ENCODE data around the gene CAPN13. TPM values are rescaled to one million over a fixed set of nuclear protein-coding genes. Genes with fewer than 3 reads are reported as not detected.
A peak's percentile ranks its signal among the peaks of the same experiment; 100 is the strongest.

CAPN13 gene
- total and polyA plus RNA-seq, 8 donors: 6.4 to 93.3 (median 44.3) TPM

- DNase-seq: peak in 1 of 2 donors; percentile 39
- no peaks in the 10 kb centered on the region for H3K4me1 ChIP-seq
- no peaks in the 10 kb centered on the region for H3K27me3 ChIP-seq
- no peak overlapping the region for H3K4me3 ChIP-seq
- intact Hi-C loops (cut with DNase I; ENCODE audit: low total_unique reads): no loop called here
- 78 to 91% (median 85%) methylated on average over 3 of the region's 3 CpGs for WGBS, 5 donors
- H3K36me3 ChIP-seq: no peaks in the 10 kb centered on the region
- H3K27ac ChIP-seq: no peak overlapping the region
- TF ChIP-seq POLR2A (IDR thresholded peaks at IDR 0.05) (no peak), POLR2AphosphoS5 (IDR thresholded peaks at IDR 0.05) (no peak), CTCF (IDR thresholded peaks at IDR 0.05) (no peak), EP300 (IDR thresholded peaks at IDR 0.05) (no peak)
- H3K9me3 ChIP-seq: peaks cover 0 to 9% (median 4%) of the 10 kb centered on the region in 4 donors
Observed at GRCh38 chr2:30826916-30827315, 19.7 kb upstream of the CAPN13 start.

GRCh38 chr2:30826481-30826880 is 19.2 kb upstream of the CAPN13 start:
- WGBS, 5 donors: 58 to 73% (median 71%) methylated on average over 2 of the region's 2 CpGs
- peak in 1 of 2 donors; percentile 46 for DNase-seq
- intact Hi-C loops (cut with DNase I; ENCODE audit: low total_unique reads): no loop called here

GRCh38 chr2:30823452-30823851 is 16.2 kb upstream of the CAPN13 start:
- Histone ChIP-seq H3K4me1 (no peaks in the 10 kb centered on the region), H3K9me3 (no peaks in the 10 kb centered on the region), H3K27me3 (no peaks in the 10 kb centered on the region), H3K27ac (no peak overlapping the region), H3K4me3 (no peak overlapping the region), H3K36me3 (no peaks in the 10 kb centered on the region)
- intact Hi-C loops (cut with DNase I; ENCODE audit: low total_unique reads): no loop called here
- WGBS, 5 donors: 84 to 92% (median 89%) methylated on average over 9 of the region's 9 CpGs
- DNase-seq: no peak
- TF ChIP-seq POLR2AphosphoS5 (IDR thresholded peaks at IDR 0.05): no peak
- TF ChIP-seq CTCF (IDR thresholded peaks at IDR 0.05): no peak
- no peak for TF ChIP-seq EP300 (IDR thresholded peaks at IDR 0.05)
- TF ChIP-seq POLR2A (IDR thresholded peaks at IDR 0.05): no peak

More at GRCh38 chr2:30826481-30826880, 19.2 kb upstream of the CAPN13 start:
- no peaks in the 10 kb centered on the region for H3K27me3 ChIP-seq
- H3K9me3 ChIP-seq: peaks cover 0 to 9% (median 4%) of the 10 kb centered on the region in 4 donors
- H3K4me3 ChIP-seq: no peak overlapping the region
- TF ChIP-seq CTCF (IDR thresholded peaks at IDR 0.05) (no peak), EP300 (IDR thresholded peaks at IDR 0.05) (no peak), POLR2A (IDR thresholded peaks at IDR 0.05) (no peak), POLR2AphosphoS5 (IDR thresholded peaks at IDR 0.05) (no peak)
- no peak overlapping the region for H3K27ac ChIP-seq
- H3K4me1 ChIP-seq: no peaks in the 10 kb centered on the region
- H3K36me3 ChIP-seq: no peaks in the 10 kb centered on the region

- Histone ChIP-seq H3K36me3 (no peaks in the 10 kb centered on the region), H3K4me3 (no peak overlapping the region), H3K4me1 (no peaks in the 10 kb centered on the region), H3K27ac (no peak overlapping the region), H3K27me3 (no peaks in the 10 kb centered on the region), H3K9me3 (no peaks in the 10 kb centered on the region)
- TF ChIP-seq EP300 (IDR thresholded peaks at IDR 0.05): no peak
- TF ChIP-seq POLR2A (IDR thresholded peaks at IDR 0.05): no peak
- TF ChIP-seq CTCF (IDR thresholded peaks at IDR 0.05): no peak
- no peak for TF ChIP-seq POLR2AphosphoS5 (IDR thresholded peaks at IDR 0.05)
- intact Hi-C loops (cut with DNase I; ENCODE audit: low total_unique reads): no loop called here
- no peak for DNase-seq
- WGBS, 5 donors: 82 to 87% (median 84%) methylated on average over 9 of the region's 9 CpGs
Observed at GRCh38 chr2:30821960-30822359, 14.7 kb upstream of the CAPN13 start.

Data from stomach (tissue), 9 donors.